ENCODE data around the gene HSD17B12. TPM values are rescaled to one million over a fixed set of nuclear protein-coding genes. Genes with fewer than 3 reads are reported as not detected.
"Not testable (repeated sequence)": the region's sequence is repeated elsewhere in the genome, so short reads cannot be mapped to it uniquely, and the experiment has no call there.

HSD17B12 gene
- polyA plus RNA-seq, 1 donor from 2014 or later: 58.8 TPM

GRCh38 chr11:43664295-43664694 is 16.2 kb upstream of the HSD17B12 start:
- no peaks in the 10 kb centered on the region for H3K27me3 ChIP-seq (ENCODE audit: insufficient read depth, low read depth, low read length)

GRCh38 chr11:43671284-43671683 is 9.3 kb upstream of the HSD17B12 start:
- not testable (repeated sequence) for H3K36me3 ChIP-seq (ENCODE audit: insufficient read depth, low read length); H3K9ac ChIP-seq (ENCODE audit: low read length); H4K20me1 ChIP-seq (ENCODE audit: insufficient read depth); H3K79me2 ChIP-seq (replicated peaks; ENCODE audit: insufficient read depth, low read length); H2AFZ ChIP-seq (ENCODE audit: low read depth, low read length); H3K27me3 ChIP-seq (ENCODE audit: insufficient read depth, low read depth, low read length); H3K4me3 ChIP-seq (ENCODE audit: low read length); H3K4me2 ChIP-seq (ENCODE audit: low read length); H3K9me2 ChIP-seq (ENCODE audit: insufficient read depth, low read length); H3K9me3 ChIP-seq (ENCODE audit: low read length); H3F3A ChIP-seq (ENCODE audit: insufficient read depth, low read length, poor library complexity, severe bottlenecking); H3K27ac ChIP-seq (ENCODE audit: low read length)

More at GRCh38 chr11:43664295-43664694, 16.2 kb upstream of the HSD17B12 start:
- H4K20me1 ChIP-seq (ENCODE audit: insufficient read depth): no peaks in the 10 kb centered on the region
- no peak overlapping the region for H3K27ac ChIP-seq (ENCODE audit: low read length)
- H2AFZ ChIP-seq (ENCODE audit: low read depth, low read length): no peak overlapping the region
- no peak overlapping the region for H3K4me2 ChIP-seq (ENCODE audit: low read length)
- H3K9me2 ChIP-seq (ENCODE audit: insufficient read depth, low read length): no peaks in the 10 kb centered on the region
- no peak overlapping the region for H3K9ac ChIP-seq (ENCODE audit: low read length)
- no peaks in the 10 kb centered on the region for H3F3A ChIP-seq (ENCODE audit: insufficient read depth, low read length, poor library complexity, severe bottlenecking)
- H3K9me3 ChIP-seq (ENCODE audit: low read length): no peaks in the 10 kb centered on the region
- no peak overlapping the region for H3K4me3 ChIP-seq (ENCODE audit: low read length)
- H3K36me3 ChIP-seq (ENCODE audit: insufficient read depth, low read length): no peaks in the 10 kb centered on the region
- TF ChIP-seq RAD21 (conservative IDR thresholded peaks at IDR 0.05) (no peak), TAF1 (IDR thresholded peaks at IDR 0.05; ENCODE audit: low read depth) (no peak), CTCF (IDR thresholded peaks at IDR 0.05; ENCODE audit: poor library complexity, severe bottlenecking) (no peak), EP300 (conservative IDR thresholded peaks at IDR 0.05; ENCODE audit: poor library complexity, severe bottlenecking) (no peak), MXI1 (conservative IDR thresholded peaks at IDR 0.05; ENCODE audit: poor library complexity, severe bottlenecking) (no peak), REST (IDR thresholded peaks at IDR 0.05; ENCODE audit: borderline replicate concordance) (no peak), EZH2 (IDR thresholded peaks at IDR 0.05; ENCODE audit: borderline replicate concordance, insufficient read depth, low read length, poor library complexity, severe bottlenecking) (no peak), SMC3 (conservative IDR thresholded peaks at IDR 0.05; ENCODE audit: poor library complexity) (no peak), POLR2AphosphoS5 (IDR thresholded peaks at IDR 0.05) (no peak)
- no peaks in the 10 kb centered on the region for H3K79me2 ChIP-seq (replicated peaks; ENCODE audit: insufficient read depth, low read length)

- Histone ChIP-seq H3K9me3 (ENCODE audit: low read length) (no peaks in the 10 kb centered on the region), H3K27ac (ENCODE audit: low read length) (no peak overlapping the region), H3K4me3 (ENCODE audit: low read length) (no peak overlapping the region), H3K27me3 (ENCODE audit: insufficient read depth, low read depth, low read length) (no peaks in the 10 kb centered on the region), H2AFZ (ENCODE audit: low read depth, low read length) (no peak overlapping the region), H3K9ac (ENCODE audit: low read length) (no peak overlapping the region), H3K9me2 (ENCODE audit: insufficient read depth, low read length) (no peaks in the 10 kb centered on the region), H3K4me2 (ENCODE audit: low read length) (no peak overlapping the region), H3K36me3 (ENCODE audit: insufficient read depth, low read length) (no peaks in the 10 kb centered on the region), H3K79me2 (replicated peaks; ENCODE audit: insufficient read depth, low read length) (no peaks in the 10 kb centered on the region), H4K20me1 (ENCODE audit: insufficient read depth) (no peaks in the 10 kb centered on the region), H3F3A (ENCODE audit: insufficient read depth, low read length, poor library complexity, severe bottlenecking) (no peaks in the 10 kb centered on the region)
- no peak for TF ChIP-seq EP300 (conservative IDR thresholded peaks at IDR 0.05; ENCODE audit: poor library complexity, severe bottlenecking)
- no peak for TF ChIP-seq RAD21 (conservative IDR thresholded peaks at IDR 0.05)
- TF ChIP-seq SMC3 (conservative IDR thresholded peaks at IDR 0.05; ENCODE audit: poor library complexity): no peak
These were observed 6.0 kb upstream of the HSD17B12 start for GRCh38 chr11:43674560-43674959.

Data from neural cell (in vitro differentiated cells).